Measurements from ENCODE around the gene CEP76. TPM values are rescaled to one million over a fixed set of nuclear protein-coding genes. Genes with fewer than 3 reads are reported as not detected.

CEP76 gene
- total RNA-seq, 1 experiment from 2014 or later: 18.6 TPM

DNA sequence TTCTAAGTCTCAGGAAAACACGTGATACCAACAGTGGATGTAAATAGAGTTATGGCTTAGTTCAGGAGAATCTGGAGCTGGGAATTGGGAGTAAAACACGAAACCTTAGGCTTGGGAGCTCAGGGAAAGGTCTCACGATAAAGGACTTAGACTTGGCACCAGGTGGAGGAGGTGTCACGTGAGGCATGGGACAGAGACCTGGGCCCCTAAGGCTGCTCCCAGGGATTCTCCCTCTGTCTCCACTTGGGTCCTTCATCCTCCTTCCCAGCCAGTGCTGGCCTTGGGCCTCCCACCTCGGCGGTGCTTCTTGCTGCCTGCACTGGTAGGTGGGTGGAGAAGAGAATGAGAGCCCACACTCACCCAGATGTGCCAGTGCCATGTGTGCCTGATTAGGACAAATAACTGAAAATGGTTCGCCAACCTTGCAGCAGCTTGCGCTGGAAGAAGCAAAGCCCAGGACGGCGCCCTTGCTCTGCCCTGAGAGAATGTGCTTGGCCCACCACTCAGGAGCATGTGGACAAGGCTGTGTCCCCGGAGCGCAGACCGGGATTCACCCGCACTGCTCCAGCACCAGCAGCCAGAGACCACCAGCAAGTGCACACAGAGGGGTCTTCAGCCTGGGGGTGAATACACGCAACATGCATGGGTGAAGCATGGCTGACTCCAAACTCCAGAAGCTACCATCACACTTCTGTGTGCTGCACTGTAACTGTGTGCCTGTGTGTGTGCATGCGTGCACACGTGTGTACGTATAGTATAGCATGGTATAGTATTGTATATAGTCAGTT is 48.4 kb upstream of the CEP76 start:
- no peaks in the 10 kb centered on the region for H3K9me3 Mint-ChIP-seq
- no peaks in the 10 kb centered on the region for H3K79me1 ChIP-seq (ENCODE audit: insufficient read depth, low read depth, low read length, poor library complexity, severe bottlenecking)
- H3K27ac Mint-ChIP-seq: no peak overlapping the region
- no peak overlapping the region for H3K4ac ChIP-seq (ENCODE audit: low read depth, low read length)
- H2BK20ac ChIP-seq (ENCODE audit: low read depth, low read length, poor library complexity, severe bottlenecking): no peak overlapping the region
- H3K27me3 ChIP-seq (ENCODE audit: insufficient read depth, low read length): no peaks in the 10 kb centered on the region
- H3K79me2 ChIP-seq (ENCODE audit: insufficient read depth, low read length): no peaks in the 10 kb centered on the region
- no peak overlapping the region for H2BK15ac ChIP-seq (ENCODE audit: low read depth, low read length)
- H3K56ac ChIP-seq (ENCODE audit: insufficient read length, low read depth, low read length): no peak overlapping the region
- H3K27me3 Mint-ChIP-seq (ENCODE audit: low read depth): no peaks in the 10 kb centered on the region
- no peaks in the 10 kb centered on the region for H3K4me1 ChIP-seq (ENCODE audit: insufficient read depth, low read length)
- no peaks in the 10 kb centered on the region for H3K23me2 ChIP-seq (ENCODE audit: insufficient read length, low read depth, low read length, poor library complexity, severe bottlenecking)
- TF ChIP-seq, protein P1, sequence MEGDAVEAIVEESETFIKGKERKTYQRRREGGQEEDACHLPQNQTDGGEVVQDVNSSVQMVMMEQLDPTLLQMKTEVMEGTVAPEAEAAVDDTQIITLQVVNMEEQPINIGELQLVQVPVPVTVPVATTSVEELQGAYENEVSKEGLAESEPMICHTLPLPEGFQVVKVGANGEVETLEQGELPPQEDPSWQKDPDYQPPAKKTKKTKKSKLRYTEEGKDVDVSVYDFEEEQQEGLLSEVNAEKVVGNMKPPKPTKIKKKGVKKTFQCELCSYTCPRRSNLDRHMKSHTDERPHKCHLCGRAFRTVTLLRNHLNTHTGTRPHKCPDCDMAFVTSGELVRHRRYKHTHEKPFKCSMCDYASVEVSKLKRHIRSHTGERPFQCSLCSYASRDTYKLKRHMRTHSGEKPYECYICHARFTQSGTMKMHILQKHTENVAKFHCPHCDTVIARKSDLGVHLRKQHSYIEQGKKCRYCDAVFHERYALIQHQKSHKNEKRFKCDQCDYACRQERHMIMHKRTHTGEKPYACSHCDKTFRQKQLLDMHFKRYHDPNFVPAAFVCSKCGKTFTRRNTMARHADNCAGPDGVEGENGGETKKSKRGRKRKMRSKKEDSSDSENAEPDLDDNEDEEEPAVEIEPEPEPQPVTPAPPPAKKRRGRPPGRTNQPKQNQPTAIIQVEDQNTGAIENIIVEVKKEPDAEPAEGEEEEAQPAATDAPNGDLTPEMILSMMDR (conservative IDR thresholded peaks at IDR 0.05): no peak
- no peak for DNase-seq
- WGBS (ENCODE audit: extremely low coverage, insufficient read length, low lambda C conversion rate): no CpG with 5 or more reads among the region's 18 CpGs
- H2AFZ ChIP-seq (ENCODE audit: low read length): no peak overlapping the region
- H3K9ac ChIP-seq (ENCODE audit: extremely low read depth, insufficient read length, low read length): no peak overlapping the region
- no peaks in the 10 kb centered on the region for H3K9me3 ChIP-seq (ENCODE audit: control insufficient read depth, low read depth, low read length)
- no peak overlapping the region for H4K5ac ChIP-seq (ENCODE audit: insufficient read length, low read depth, low read length)
- no peak overlapping the region for H3K23ac ChIP-seq (ENCODE audit: insufficient read length, low read depth, low read length)
- H4K91ac ChIP-seq (ENCODE audit: insufficient read length, low read depth, low read length): no peak overlapping the region
- no peaks in the 10 kb centered on the region for H3K36me3 Mint-ChIP-seq (ENCODE audit: insufficient read depth in 1 of 3, low read depth in 3 of 3)
- no peak overlapping the region for H3K18ac ChIP-seq (ENCODE audit: insufficient read length, low read depth, low read length)
- H3K4me1 Mint-ChIP-seq: no peaks in the 10 kb centered on the region
- no peak overlapping the region for H3K4me2 ChIP-seq (ENCODE audit: insufficient read depth, insufficient read length, low read length)
- no peak overlapping the region for H4K8ac ChIP-seq (replicated peaks; ENCODE audit: insufficient read length, low read depth, low read length)
- H3T11ph ChIP-seq (ENCODE audit: low read length): no peak overlapping the region
- H3K27ac ChIP-seq (ENCODE audit: insufficient read length, low read depth, low read length): no peak overlapping the region
- no peak overlapping the region for H2AK5ac ChIP-seq (ENCODE audit: insufficient read length, low read length)
- no peak overlapping the region for H3K4me3 Mint-ChIP-seq
- no peak overlapping the region for H2BK12ac ChIP-seq (ENCODE audit: insufficient read length, low read depth, low read length)
- H2BK120ac ChIP-seq (ENCODE audit: low read depth, low read length, poor library complexity, severe bottlenecking): no peak overlapping the region
- H3K14ac ChIP-seq (ENCODE audit: insufficient read depth, low read length): no peak overlapping the region
- H2BK5ac ChIP-seq (ENCODE audit: insufficient read length, low read length): no peak overlapping the region
- H4K20me1 ChIP-seq (ENCODE audit: control insufficient read depth, insufficient read depth, insufficient read length): no peaks in the 10 kb centered on the region

All from H9 (cell line).